T-cell (primary cell): ENCODE data around the gene ABL1. TPM values are rescaled to one million over a fixed set of nuclear protein-coding genes. Genes with fewer than 3 reads are reported as not detected.

Experiments
- ATAC-seq, 4 experiments: fragments of 200-7000 bp in 3 of 4; fragments of 150-1000 bp in 1 of 4; cut with Tn5 transposase; replicated peaks in 1 of 4; 1 replicate in 3 of 4; 2 replicates in 1 of 4; pipeline ENCODE4 v1.10.0; 2021; ENCODE audit warnings: moderate library complexity in 3 of 4, mild to moderate bottlenecking in 2 of 4, moderate number of reproducible peaks in 1 of 4
- CTCF ChIA-PET, 2 donors: fragments of 300-600 bp; sonication (Branson Sonifier 250); formaldehyde crosslinking; loops; one replicate each; lab custom pipeline; 2022; ENCODE audit warnings: antibody characterized with exemption in 2 of 2; lab: Charles Lee
- POLR2A ChIA-PET, 2 donors: fragments of 300-600 bp; sonication (Branson Sonifier 250); formaldehyde crosslinking; loops; one replicate each; lab custom pipeline; 2022; ENCODE audit warnings: antibody characterized with exemption in 2 of 2; lab: Charles Lee
- DNase-seq, 35 experiments: peaks; one replicate each; pipeline versions ENCODE4 v3.0.0 to v3.0.0-alpha.2; 2013 to 2023
- H3K27ac ChIP-seq: one replicate; pipeline ENCODE4 v1.5.1; 2013; ENCODE audit warnings: low read length
- H3K27me3 ChIP-seq, 2 experiments: replicated peaks in 1 of 2; 1 replicate in 1 of 2; 2 replicates in 1 of 2; pipeline versions ENCODE4 v1.6.1 to v1.7.0; 2013; ENCODE audit warnings: low read length in 1 of 2, mixed read lengths in 1 of 2; ENCODE audit not compliant: control insufficient read depth in 2 of 2, insufficient read depth in 2 of 2; ENCODE audit errors: extremely low read depth in 1 of 2
- H3K36me3 ChIP-seq, 2 donors: 1 replicate in 1 of 2; 2 replicates in 1 of 2; pipeline versions ENCODE4 v1.6.1 to v1.7.0; 2013; ENCODE audit warnings: low read length in 1 of 2; ENCODE audit not compliant: control insufficient read depth in 2 of 2, insufficient read depth in 1 of 2; ENCODE audit errors: extremely low read depth in 1 of 2
- H3K4me1 ChIP-seq, 2 experiments: 1 replicate in 1 of 2; 2 replicates in 1 of 2; pipeline versions ENCODE4 v1.6.1 to v1.7.0; 2013; ENCODE audit warnings: low read length in 2 of 2, mixed read lengths in 1 of 2; ENCODE audit not compliant: insufficient read depth in 2 of 2, control insufficient read depth in 1 of 2; ENCODE audit errors: extremely low read depth in 1 of 2
- H3K4me3 ChIP-seq, 2 donors: 1 replicate in 1 of 2; 2 replicates in 1 of 2; pipeline versions ENCODE4 v1.5.1 to v1.7.0; 2013; ENCODE audit warnings: mild to moderate bottlenecking in 2 of 2, low read length in 1 of 2, moderate library complexity in 1 of 2; ENCODE audit not compliant: control insufficient read depth in 1 of 2; ENCODE audit errors: extremely low read depth in 1 of 2
- H3K9me3 ChIP-seq: 2 replicates; pipeline ENCODE4 v1.7.0; 2013
- H3K27ac Mint-ChIP-seq, 2 donors: one replicate each; pipeline ENCODE4 v1.8.0; 2020 to 2021; ENCODE audit warnings: mild to moderate bottlenecking in 2 of 2, mixed read lengths in 2 of 2
- H3K27me3 Mint-ChIP-seq, 2 donors: one replicate each; pipeline ENCODE4 v1.8.0; 2021 to 2022; ENCODE audit warnings: mixed read lengths in 2 of 2
- H3K36me3 Mint-ChIP-seq: one replicate; pipeline ENCODE4 v1.8.0; 2021; ENCODE audit warnings: mixed read lengths
- H3K4me1 Mint-ChIP-seq, 3 donors: one replicate each; pipeline ENCODE4 v1.8.0; 2020 to 2022; ENCODE audit warnings: mixed read lengths in 3 of 3, mild to moderate bottlenecking in 1 of 3
- H3K4me3 Mint-ChIP-seq, 3 donors: one replicate each; pipeline ENCODE4 v1.8.0; 2020 to 2022; ENCODE audit warnings: mild to moderate bottlenecking in 3 of 3, mixed read lengths in 3 of 3, moderate library complexity in 3 of 3
- H3K9me3 Mint-ChIP-seq, 3 donors: one replicate each; pipeline ENCODE4 v1.8.0; 2020 to 2022; ENCODE audit warnings: mixed read lengths in 3 of 3
- WGBS: methylation state at CpG from one replicate; pipeline ENCODE4 v1.1.5; 2013; ENCODE audit warnings: missing lambda C conversion rate; ENCODE audit not compliant: insufficient coverage; 5-methylcytosine and 5-hydroxymethylcytosine counted together
- total RNA-seq, 35 experiments: library from RNA in 6 of 35; stranded (reverse) in 6 of 35; fragments of 120-200 nt in 1 of 35; gene quantifications; one replicate each; pipeline versions ENCODE4 v1.2.1 to v1.2.4 and lab custom pipeline; 2013 to 2026

The ABL1 gene
- total RNA-seq, 5 donors from 2014 or later (not counting 1 experiment from before 2014, with no cell fraction given): 33.3 to 40.0 (median 37.7) TPM

DNA sequence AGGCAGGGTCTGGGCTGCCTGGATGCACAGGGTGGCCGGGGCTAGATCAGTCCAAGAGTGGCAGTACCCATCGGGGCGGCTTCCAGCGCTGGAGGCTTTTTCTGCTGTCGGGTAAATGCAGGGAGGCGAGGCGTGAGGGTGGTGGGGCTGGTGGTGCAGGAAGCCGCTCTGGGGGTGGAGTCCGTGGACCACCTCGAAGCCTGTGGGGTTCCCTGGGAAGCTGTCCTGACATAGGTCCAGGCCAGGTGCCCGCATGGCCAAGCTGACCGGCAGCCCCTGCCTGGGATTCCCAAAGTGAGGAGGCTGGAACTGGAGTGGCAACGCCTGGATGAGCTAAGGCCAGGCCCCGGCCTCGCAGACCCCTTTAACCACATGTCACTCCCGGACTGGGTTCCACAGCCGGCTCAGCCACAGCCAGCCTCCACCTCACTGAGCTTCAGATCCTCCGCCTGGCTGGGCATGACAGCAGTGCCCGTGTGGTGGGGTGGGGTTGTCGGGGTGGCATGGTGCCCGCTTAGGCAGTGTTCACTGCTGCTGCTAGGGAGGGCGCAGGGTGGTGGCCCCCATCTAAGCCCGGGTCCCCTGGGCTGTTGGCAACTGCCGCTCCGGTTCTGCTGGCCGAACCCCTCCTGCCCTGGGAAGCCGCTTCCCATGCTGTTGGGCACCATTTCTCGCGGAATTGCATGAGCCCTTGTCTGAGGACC is 62.9 kb downstream of the ABL1 start:
- ChIA-PET CTCF (no interaction called here), POLR2A (no interaction called here)
- H3K9me3 ChIP-seq: no peaks in the 10 kb centered on the region
- no peak overlapping the region for H3K4me3 ChIP-seq
- no peaks in the 10 kb centered on the region for H3K36me3 Mint-ChIP-seq
- H3K4me1 ChIP-seq: no peaks in the 10 kb centered on the region
- no peak for DNase-seq
- H3K27ac ChIP-seq: no peak overlapping the region
- H3K27ac Mint-ChIP-seq: no peak overlapping the region
- peaks cover 0 to 35% of the 10 kb centered on the region in 2 experiments for H3K27me3 ChIP-seq
- H3K9me3 Mint-ChIP-seq: no peaks in the 10 kb centered on the region
- peaks cover 0 to 3% of the 10 kb centered on the region in 2 donors for H3K27me3 Mint-ChIP-seq
- no peak overlapping the region for H3K4me3 Mint-ChIP-seq
- 87% methylated on average over 21 of the region's 29 CpGs for WGBS
- ATAC-seq: no peak
- H3K36me3 ChIP-seq: no peaks in the 10 kb centered on the region
- no peaks in the 10 kb centered on the region for H3K4me1 Mint-ChIP-seq

DNA sequence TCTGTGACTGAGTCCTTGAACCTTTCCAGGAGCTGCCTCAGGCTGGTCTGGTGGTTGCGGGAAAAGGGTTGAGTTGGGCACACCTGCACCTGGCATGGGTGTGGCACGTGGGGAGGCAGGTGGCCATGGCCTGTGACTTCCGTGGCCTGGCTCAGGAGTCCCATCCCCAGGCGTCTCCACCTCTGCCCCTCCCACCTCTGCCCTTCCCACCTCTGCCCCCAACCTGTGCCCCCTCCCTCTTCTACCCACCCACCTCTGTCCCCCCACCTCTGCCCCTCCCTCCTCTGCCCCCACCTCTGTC is 63.4 kb downstream of the ABL1 start:
- Mint-ChIP-seq H3K27ac (no peak overlapping the region), H3K27me3 (peaks cover 0 to 4% of the 10 kb centered on the region in 2 donors), H3K4me3 (no peak overlapping the region), H3K9me3 (no peaks in the 10 kb centered on the region), H3K36me3 (no peaks in the 10 kb centered on the region), H3K4me1 (no peaks in the 10 kb centered on the region)
- peaks cover 0 to 40% of the 10 kb centered on the region in 2 experiments for H3K27me3 ChIP-seq
- H3K36me3 ChIP-seq: no peaks in the 10 kb centered on the region
- H3K9me3 ChIP-seq: no peaks in the 10 kb centered on the region
- no peak for DNase-seq
- H3K4me3 ChIP-seq: no peak overlapping the region
- H3K27ac ChIP-seq: no peak overlapping the region
- ChIA-PET CTCF (no interaction called here), POLR2A (no interaction called here)
- H3K4me1 ChIP-seq: no peaks in the 10 kb centered on the region
- ATAC-seq: no peak
- no CpG with 5 or more reads among the region's 4 CpGs for WGBS

DNA sequence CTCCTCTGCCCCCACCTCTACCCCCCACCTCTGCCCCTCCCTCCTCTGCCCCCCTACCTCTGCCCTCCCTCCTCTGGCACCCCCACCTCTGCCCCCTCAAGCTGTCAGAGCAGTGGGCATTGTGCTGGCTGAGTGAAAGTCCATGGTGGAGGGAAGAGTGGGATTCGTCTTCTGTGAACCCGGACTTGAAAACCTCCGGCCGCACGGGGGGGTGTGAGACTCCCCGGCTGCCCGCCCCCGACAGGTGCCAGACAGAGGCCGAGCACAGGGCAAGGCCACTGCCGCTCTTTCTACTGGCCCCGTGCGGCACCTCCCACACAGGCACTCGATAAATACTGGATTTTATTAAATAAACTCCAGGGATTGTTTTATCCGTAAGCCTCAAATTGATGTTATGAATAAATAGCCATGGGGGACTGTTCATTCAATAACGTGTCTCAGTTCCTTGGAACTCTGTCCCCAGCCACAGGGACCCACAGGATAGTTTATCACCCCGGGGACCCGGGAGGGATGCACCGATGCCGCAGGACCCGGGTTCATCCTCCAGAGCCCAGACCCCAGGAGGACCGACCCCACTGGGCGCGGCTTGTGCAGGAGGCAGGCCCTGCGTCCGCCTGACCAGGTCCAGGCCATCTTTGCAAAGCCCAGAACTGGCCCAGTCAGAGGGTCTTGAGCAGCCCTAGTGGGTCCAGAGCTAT is 64.1 kb downstream of the ABL1 start:
- Mint-ChIP-seq H3K27me3 (peaks cover 0 to 5% of the 10 kb centered on the region in 2 donors), H3K4me1 (no peaks in the 10 kb centered on the region), H3K27ac (no peak overlapping the region), H3K36me3 (no peaks in the 10 kb centered on the region), H3K9me3 (no peaks in the 10 kb centered on the region), H3K4me3 (no peak overlapping the region)
- ATAC-seq: no peak
- 89% methylated on average over 13 of the region's 25 CpGs for WGBS
- ChIA-PET CTCF (no interaction called here), POLR2A (no interaction called here)
- no peak for DNase-seq
- no peak overlapping the region for H3K27ac ChIP-seq
- H3K4me3 ChIP-seq: no peak overlapping the region
- H3K9me3 ChIP-seq: no peaks in the 10 kb centered on the region
- no peaks in the 10 kb centered on the region for H3K4me1 ChIP-seq
- peaks cover 0 to 43% of the 10 kb centered on the region in 2 experiments for H3K27me3 ChIP-seq
- H3K36me3 ChIP-seq: no peaks in the 10 kb centered on the region

DNA sequence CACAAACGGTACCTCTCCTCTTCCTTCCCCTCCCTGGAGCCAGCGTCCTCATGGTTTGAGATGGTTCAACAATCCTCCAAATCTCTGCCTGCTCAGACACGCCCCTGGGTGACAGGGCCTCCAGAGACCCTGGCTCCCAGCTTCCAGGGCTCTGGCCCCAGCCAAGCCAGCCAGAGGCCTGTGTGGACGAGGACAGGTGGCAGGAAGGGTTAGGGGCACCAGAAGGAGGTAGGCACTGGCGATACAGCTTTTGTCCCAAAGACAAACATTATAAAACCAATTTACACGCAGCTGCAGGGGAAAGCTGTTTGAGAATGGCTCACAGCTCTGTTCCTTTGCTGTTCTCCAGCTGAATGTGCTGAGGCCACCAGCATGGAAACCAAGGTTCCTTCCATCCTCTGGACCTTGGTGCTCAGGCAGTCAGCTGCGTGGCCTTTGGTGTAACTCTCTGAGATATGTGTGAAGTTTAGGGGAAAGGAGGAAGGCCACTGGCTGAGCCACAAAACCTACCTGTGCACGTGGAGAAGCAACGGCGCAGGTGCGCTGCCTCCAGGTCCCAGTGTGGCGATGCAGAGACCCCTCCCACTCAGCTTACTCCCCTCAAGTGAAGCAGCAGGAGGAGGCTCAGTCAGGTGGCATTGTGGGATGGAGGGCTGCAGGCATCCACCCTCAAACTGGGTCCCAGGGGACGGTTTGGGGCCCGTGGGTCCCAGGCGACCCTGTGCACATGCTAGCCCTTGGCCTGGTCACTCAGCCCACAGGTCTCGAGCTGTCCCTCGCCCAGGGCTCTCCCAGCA is 65.8 kb downstream of the ABL1 start:
- Histone ChIP-seq H3K36me3 (no peaks in the 10 kb centered on the region), H3K9me3 (no peaks in the 10 kb centered on the region), H3K4me1 (no peaks in the 10 kb centered on the region), H3K4me3 (no peak overlapping the region), H3K27ac (no peak overlapping the region), H3K27me3 (peaks cover 0 to 49% of the 10 kb centered on the region in 2 experiments)
- CTCF ChIA-PET: no interaction called here
- H3K4me3 Mint-ChIP-seq: no peak overlapping the region
- H3K36me3 Mint-ChIP-seq: no peaks in the 10 kb centered on the region
- peaks cover 0 to 10% of the 10 kb centered on the region in 2 donors for H3K27me3 Mint-ChIP-seq
- WGBS: 59% methylated on average over 7 of the region's 17 CpGs
- POLR2A ChIA-PET: no interaction called here
- no peak for ATAC-seq
- no peak overlapping the region for H3K27ac Mint-ChIP-seq
- no peak for DNase-seq
- H3K4me1 Mint-ChIP-seq: no peaks in the 10 kb centered on the region
- no peaks in the 10 kb centered on the region for H3K9me3 Mint-ChIP-seq

DNA sequence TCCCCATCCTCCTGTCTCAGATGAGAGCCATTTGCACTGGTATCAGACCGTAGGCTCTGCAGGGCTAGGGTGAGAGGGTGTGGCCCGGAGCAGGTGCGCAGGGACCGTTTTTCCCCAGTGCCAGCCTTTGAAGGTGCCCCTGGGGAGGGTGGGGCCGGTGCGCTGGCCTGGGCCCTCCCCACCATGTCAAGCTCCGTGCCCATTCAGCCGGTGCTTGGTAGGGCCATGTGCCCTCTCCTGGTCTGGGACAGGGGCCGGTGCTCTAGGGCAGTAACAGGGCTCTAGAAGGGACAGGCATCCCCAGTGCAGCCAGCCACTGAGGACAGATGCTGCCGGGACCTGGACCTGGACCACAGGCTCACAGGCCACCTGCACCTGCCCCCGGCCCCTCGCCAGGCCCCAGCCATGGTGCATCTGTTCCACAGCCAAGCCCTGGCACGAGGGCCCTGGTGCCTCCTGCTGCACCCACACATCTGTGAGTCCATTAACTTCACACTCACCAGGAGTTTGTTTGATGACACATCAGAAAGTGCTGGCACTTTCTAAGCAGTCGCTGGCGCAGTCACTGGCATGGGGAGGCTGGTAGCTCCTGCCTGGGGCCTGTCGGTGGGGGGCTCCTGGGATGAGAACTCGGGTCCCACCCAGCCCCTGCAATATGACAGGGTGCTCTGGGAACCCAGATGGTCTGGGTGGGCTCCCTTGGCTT is 66.6 kb downstream of the ABL1 start:
- Mint-ChIP-seq H3K27me3 (peaks cover 0 to 10% of the 10 kb centered on the region in 2 donors), H3K36me3 (no peaks in the 10 kb centered on the region), H3K9me3 (no peaks in the 10 kb centered on the region), H3K27ac (no peak overlapping the region), H3K4me3 (no peak overlapping the region), H3K4me1 (no peaks in the 10 kb centered on the region)
- Histone ChIP-seq H3K27me3 (peaks cover 0 to 50% of the 10 kb centered on the region in 2 experiments), H3K9me3 (no peaks in the 10 kb centered on the region), H3K36me3 (no peaks in the 10 kb centered on the region), H3K4me1 (no peaks in the 10 kb centered on the region), H3K27ac (no peak overlapping the region), H3K4me3 (no peak overlapping the region)
- ATAC-seq (no peak), DNase-seq (no peak)
- CTCF ChIA-PET: no interaction called here
- WGBS: 81% methylated on average over 16 of the region's 17 CpGs
- POLR2A ChIA-PET: no interaction called here
